Measurements from ENCODE around the gene WDFY2.

- TF ChIP-seq EZH2 (IDR thresholded peaks at IDR 0.05; ENCODE audit: borderline replicate concordance, low read depth, low read length, severe bottlenecking), result no peak
- no peak for TF ChIP-seq CTCF (IDR thresholded peaks at IDR 0.05; ENCODE audit: borderline replicate concordance, extremely low read depth, low read length, poor library complexity, severe bottlenecking)
These were observed 80.0 kb downstream of the WDFY2 start for GRCh38 chr13:51663973-51664957.
